ENCODE results near the gene ELFN1.
"Not testable (repeated sequence)": the region's sequence is repeated elsewhere in the genome, so short reads cannot be mapped to it uniquely, and the experiment has no call there.

The ELFN1 gene

GRCh38 chr7:1753564-1753867, 83.4 kb downstream of the ELFN1 start:
- DNase-seq (ENCODE audit: low read depth in 2 of 2, low spot score in 1 of 2) = no peak

GRCh38 chr7:1754345-1754908, 84.3 kb downstream of the ELFN1 start:
- no peak for DNase-seq (ENCODE audit: low read depth in 2 of 2, low spot score in 1 of 2)

DNA sequence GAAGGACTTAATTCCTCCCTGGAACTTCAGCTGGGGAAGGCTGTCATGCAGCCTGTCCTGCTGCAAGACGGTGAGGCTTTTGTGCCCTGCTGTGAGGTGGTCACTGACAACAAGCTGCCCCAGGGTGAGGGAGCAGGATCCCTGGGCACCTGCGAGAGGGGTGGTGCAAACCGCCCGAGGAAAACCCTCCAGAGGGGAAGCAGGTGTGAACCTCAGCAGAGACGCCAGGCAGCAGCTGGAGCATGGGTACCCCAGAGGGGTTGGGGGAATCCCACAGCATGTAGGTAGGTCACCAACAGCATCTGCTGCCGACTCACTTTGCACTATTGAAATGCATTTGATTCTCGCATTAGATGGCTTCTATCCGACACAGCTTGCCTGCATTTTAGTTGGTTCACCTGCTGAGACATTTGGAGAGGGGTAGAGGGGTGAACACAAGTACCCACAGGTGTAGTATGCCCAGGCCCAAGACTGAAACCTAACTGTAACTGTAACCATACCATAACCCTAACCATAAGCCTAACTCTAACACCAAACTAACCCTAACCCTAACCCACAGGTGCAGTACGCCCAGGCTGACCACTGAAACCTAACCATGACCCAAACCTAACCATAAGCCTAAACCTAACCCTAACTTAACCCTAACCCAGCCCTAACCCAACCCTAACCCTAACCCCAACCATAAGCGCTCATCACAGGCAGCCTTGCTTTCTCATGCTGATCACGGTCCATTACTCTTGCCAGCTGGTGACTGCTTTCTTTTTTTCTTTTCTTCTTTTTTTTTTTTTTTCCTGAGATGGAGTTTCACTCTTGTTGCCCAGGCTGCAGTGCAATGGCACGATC, 85.9 kb downstream of the ELFN1 start:
- DNase-seq (ENCODE audit: low read depth in 2 of 2, low spot score in 1 of 2) = no peak

GRCh38 chr7:1757601-1758000, 87.5 kb downstream of the ELFN1 start:
- no peak for DNase-seq (ENCODE audit: low read depth in 2 of 2, low spot score in 1 of 2)

- DNase-seq (ENCODE audit: low read depth in 2 of 2, low spot score in 1 of 2) = no peak
Measured at GRCh38 chr7:1758028-1758858, 88.2 kb downstream of the ELFN1 start.

- no peak for DNase-seq (ENCODE audit: low read depth in 2 of 2, low spot score in 1 of 2)
Measured at GRCh38 chr7:1758859-1759521, 88.9 kb downstream of the ELFN1 start.

- no peak for DNase-seq (ENCODE audit: low read depth in 2 of 2, low spot score in 1 of 2)
Measured at GRCh38 chr7:1761097-1761496, 91.0 kb downstream of the ELFN1 start.

DNA sequence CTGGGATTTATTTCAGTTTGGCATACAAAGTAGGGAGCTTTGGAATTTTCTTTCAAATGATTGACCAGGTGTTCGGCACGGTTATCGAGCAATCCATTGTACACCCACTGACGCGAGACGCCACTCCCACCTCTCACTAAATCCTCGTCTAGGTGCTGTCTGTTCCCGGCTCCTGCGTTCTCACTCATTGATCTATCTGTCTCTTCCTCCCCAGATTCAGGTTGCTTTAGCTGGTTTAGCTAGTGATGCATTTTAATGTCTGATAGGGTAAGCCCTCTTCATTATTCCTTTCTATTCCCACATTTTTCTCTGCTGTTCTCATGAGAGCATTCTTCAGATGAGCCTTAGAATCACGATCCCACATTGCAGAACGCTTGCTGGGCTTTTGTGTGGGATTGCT, 91.7 kb downstream of the ELFN1 start:
- DNase-seq (ENCODE audit: low read depth in 2 of 2, low spot score in 1 of 2) = no peak

GRCh38 chr7:1762238-1762945, 92.3 kb downstream of the ELFN1 start:
- no peak for DNase-seq (ENCODE audit: low read depth in 2 of 2, low spot score in 1 of 2)

DNA sequence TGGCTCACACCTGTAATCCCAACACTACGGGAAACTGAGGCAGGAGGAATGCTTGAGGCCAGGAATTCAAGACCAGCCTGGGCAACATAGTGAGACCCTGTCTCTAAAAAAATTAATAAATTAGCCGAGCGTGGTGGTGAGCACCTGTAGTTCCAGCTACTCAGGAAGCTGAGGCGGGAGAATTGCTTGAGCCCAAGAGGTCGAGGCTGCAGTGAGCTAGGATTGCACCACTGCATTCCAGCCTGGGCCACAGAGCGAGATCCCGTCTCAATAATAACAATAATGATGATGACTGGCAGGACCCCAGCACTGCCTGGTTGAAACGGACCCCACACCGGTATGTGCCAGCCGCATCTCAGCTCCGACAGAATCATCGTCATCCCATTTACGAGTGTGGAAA, 93.0 kb downstream of the ELFN1 start:
- no peak for DNase-seq (ENCODE audit: low read depth in 2 of 2, low spot score in 1 of 2)

DNA sequence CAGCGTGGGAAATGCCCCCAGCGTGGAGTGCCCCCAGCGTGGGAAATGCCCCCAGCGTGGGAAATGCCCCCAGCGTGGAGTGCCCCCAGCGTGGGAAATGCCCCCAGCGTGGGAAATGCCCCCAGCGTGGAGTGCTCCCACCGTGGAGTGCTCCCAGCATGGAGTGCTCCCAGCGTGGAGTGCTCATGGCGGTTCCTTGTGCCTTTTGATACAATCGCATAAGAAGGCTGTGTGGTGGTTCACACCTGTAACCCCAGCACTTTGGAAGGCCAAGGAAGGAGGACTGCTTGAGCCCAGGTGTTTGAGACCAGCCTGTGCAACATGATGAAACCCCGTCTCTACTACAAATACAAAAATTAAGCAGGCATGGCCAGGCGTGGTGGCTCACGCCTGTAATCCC, 93.8 kb downstream of the ELFN1 start:
- not testable (repeated sequence) for DNase-seq (ENCODE audit: low read depth in 2 of 2, low spot score in 1 of 2)

DNA sequence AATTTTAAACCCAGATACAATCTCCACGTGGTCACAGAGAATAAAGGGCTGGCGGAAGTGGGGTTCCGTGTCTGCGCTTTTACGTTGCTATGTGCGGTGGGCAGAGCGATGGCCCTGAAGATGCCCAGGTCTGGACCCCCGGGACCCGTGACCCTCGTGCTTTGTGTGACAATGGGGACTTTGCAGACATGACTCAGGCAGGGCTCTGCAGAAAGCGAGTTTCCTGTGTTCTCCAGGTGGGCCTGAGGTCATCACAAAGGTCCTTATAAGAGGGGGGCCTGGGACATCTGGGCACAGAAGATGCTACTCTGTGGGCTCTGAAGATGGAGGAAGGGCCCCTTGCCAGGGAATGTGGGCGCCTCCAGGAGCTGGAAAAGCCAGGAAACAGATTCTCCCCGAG, 95.3 kb downstream of the ELFN1 start:
- no peak for DNase-seq (ENCODE audit: low read depth in 2 of 2, low spot score in 1 of 2)

DNA sequence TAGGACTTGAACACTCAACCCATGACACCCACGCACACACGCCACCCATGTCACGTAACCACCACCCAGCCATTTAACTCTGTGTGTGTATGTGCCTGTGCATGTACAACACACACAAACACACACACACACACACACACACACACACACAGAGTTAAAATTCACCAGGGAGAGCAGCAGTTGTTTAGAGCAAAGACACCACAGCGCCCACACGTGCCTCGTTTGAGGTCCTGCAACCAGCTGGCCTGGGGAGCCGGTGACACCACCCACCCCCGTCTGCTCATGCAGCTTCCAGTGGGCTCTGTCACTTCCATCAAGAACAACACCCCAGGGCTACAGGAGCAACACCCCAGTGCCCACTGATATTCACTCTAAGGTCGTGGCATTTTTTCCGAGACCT, 97.4 kb downstream of the ELFN1 start:
- DNase-seq (ENCODE audit: low read depth in 2 of 2, low spot score in 1 of 2) = no peak

DNA sequence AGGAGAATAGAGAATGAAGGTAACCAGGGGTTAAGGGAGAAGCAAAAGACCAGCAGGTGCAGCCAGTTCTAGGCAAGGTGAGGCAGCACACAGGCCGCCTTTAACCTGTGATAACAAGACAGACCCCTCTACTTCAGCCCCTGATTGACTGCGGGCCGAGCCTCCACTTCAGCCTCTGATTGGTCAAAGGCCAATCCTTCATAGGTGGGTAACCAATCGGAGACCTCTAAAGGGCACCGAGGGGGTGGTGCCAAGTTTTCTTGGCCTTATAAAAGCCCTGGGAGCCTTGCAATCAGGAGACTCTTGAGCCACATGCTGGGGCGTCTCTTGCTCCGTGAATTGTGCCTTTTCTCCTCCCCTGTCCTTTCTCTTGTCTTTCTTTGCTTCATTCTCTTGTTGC, 98.8 kb downstream of the ELFN1 start:
- DNase-seq (ENCODE audit: low read depth in 2 of 2, low spot score in 1 of 2) = no peak

DNA sequence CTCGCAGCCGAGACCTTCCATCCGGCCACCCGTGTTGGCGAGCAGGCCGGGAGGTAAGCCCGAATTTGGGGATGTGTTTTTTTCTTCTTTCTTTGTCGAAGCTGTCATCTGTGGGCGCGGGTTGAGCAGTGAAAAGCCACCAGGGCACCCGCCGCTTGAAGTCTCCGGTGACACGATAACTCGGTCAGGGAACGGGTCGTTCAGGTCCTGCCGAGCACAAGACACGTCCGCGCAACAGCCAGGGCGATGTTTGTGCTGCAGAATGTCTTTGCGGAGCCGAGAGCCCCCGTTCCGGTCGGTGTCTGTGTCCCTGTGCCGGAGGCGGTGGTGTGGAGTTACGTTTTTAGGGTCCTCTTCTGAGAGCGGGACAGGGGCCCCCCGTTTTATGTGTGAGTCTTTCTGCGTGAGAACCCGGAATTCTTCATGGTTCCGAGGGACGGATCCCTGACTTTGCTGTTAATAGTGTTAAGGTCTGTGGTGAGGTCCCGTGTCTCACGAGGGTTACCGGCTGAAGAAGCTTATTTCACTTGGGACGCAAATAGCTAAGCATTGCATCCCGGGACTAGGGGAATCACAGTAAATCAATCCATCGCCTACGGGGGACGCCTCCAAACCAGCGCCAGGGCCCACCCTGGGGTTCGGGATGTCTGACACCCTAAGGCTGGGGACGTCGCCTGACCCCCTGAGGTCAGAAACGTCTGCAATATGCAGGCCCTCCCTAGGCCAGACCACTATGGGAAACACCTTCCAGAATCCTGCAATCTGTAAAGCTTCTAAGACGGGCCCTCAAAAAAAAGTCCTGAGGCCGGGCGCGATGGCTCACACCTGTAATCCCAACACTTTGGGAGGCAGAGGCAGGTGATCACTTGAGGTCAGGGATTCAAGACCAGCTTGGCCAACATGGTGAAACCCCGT, 99.5 kb downstream of the ELFN1 start:
- DNase-seq (ENCODE audit: low read depth in 2 of 2, low spot score in 1 of 2) = no peak

DNA sequence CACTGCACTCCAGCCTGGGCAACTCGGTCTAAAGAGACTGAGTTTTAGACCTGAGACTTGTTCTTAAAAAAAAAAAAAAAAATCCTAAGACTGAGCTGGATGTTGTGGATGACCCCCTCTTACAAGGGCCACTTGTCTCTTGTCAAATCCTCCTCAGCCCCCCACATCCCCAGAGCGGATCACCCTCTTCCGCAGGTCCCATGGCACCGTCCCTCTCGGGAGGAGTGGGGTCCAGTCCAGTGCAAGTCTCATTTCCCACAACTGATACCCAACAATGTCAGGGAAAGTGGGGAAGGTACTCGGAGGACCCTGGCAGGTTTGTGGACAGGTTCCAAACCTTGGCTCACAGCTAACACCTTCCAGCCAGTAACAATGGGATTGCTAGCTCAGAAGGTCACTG, 100.3 kb downstream of the ELFN1 start:
- no peak for DNase-seq (ENCODE audit: low read depth in 2 of 2, low spot score in 1 of 2)

- no peak for DNase-seq (ENCODE audit: low read depth in 2 of 2, low spot score in 1 of 2)
Measured at GRCh38 chr7:1775389-1775788, 105.3 kb downstream of the ELFN1 start.

- no peak for DNase-seq (ENCODE audit: low read depth in 2 of 2, low spot score in 1 of 2)
Measured at GRCh38 chr7:1777122-1777521, 107.0 kb downstream of the ELFN1 start.

GRCh38 chr7:1779445-1779844, 109.4 kb downstream of the ELFN1 start:
- DNase-seq (ENCODE audit: low read depth in 2 of 2, low spot score in 1 of 2) = no peak

- no peak for DNase-seq (ENCODE audit: low read depth in 2 of 2, low spot score in 1 of 2)
Measured at GRCh38 chr7:1781369-1781768, 111.3 kb downstream of the ELFN1 start.
